IPS-15b (cell line): Measurements from ENCODE around the gene NUB1.

Experiments
- H3K27me3 ChIP-seq: one replicate; pipeline ENCODE4 v1.6.1; 2013; ENCODE audit warnings: low read length; ENCODE audit not compliant: control insufficient read depth, insufficient read depth
- H3K36me3 ChIP-seq: one replicate; pipeline ENCODE4 v1.6.1; 2013; ENCODE audit warnings: low read length; ENCODE audit not compliant: control insufficient read depth, insufficient read depth
- H3K4me1 ChIP-seq: one replicate; pipeline ENCODE4 v1.6.1; 2013; ENCODE audit warnings: mild to moderate bottlenecking, low read length; ENCODE audit not compliant: control insufficient read depth, insufficient read depth
- H3K4me3 ChIP-seq: one replicate; pipeline ENCODE4 v1.5.1; 2013; ENCODE audit warnings: low read depth, low read length
- H3K9ac ChIP-seq: one replicate; pipeline ENCODE4 v1.6.1; 2013; ENCODE audit warnings: low read depth, mild to moderate bottlenecking, low read length
- H3K9me3 ChIP-seq: one replicate; pipeline ENCODE4 v1.6.1; 2013; ENCODE audit warnings: mild to moderate bottlenecking, low read length; ENCODE audit not compliant: control insufficient read depth, insufficient read depth

NUB1 gene

DNA sequence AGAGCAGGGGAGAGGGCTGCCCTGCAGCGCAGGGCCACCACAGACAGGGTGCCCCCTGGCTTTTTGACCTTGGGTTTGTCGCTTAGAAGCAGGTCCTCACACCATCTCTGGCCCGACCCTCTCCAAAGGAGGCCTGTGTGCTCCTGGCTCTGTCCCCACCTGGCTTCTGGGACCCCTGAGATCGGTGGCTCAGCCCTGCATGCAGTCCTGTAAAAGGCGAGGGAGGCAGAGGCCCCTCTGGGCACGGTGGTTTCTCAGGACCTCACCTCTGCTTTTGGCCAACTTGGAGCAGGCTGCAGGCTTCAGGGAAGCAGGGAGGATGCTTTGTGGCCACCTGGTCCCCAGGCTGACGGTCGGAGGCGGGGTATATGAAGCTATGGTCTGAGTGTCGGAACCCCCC lies 46.8 kb downstream of the NUB1 start:
- no peaks in the 10 kb centered on the region for H3K36me3 ChIP-seq
- H3K9me3 ChIP-seq: no peaks in the 10 kb centered on the region
- H3K9ac ChIP-seq: no peak overlapping the region
- no peaks in the 10 kb centered on the region for H3K4me1 ChIP-seq
- peaks cover 4% of the 10 kb centered on the region for H3K27me3 ChIP-seq
- no peak overlapping the region for H3K4me3 ChIP-seq

GRCh38 chr7:151389096-151389767 lies 47.6 kb downstream of the NUB1 start:
- H3K9me3 ChIP-seq: no peaks in the 10 kb centered on the region
- H3K9ac ChIP-seq: no peak overlapping the region
- H3K36me3 ChIP-seq: no peaks in the 10 kb centered on the region
- no peak overlapping the region for H3K4me3 ChIP-seq
- no peaks in the 10 kb centered on the region for H3K4me1 ChIP-seq
- peaks cover 1% of the 10 kb centered on the region for H3K27me3 ChIP-seq

DNA sequence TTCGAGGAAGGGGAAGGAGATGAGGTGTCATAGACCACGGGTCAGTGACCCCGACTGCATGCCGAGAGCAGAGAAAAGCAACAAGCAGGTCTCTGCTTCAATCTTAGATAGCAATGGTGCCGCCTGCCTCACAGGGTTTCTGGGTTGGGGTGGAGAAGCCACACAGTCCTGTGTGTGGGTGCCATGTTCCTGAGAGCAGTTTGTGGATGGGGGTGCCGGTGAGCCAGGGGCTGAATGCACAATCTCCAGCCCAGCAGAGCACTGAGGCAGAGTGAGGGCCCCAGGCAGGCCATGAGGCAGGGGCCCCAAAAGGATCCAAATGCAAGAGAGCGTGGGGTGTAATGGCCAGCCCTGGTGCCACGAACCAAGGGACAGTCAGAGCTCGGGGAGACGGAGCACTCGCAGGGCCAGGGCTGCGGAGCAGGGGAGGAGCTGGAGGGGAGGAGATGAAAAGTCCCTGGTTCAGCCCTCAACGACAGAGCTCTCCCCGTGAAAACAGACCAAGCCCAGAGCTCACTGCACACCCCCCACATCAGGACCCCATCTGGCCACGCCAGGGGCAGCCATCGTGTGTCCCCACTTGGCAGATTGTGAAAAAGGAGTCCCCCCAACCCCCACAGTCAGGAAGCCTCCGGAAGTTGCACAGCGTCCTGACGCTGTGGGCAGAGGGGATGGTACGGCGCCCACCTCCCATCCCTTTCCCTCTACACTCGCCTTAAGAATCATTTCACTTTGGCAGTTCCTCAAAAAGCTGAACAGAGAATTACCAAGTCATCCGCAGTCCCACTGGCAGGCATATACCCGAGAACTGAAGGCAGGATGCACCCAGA lies 48.4 kb downstream of the NUB1 start:
- no peaks in the 10 kb centered on the region for H3K9me3 ChIP-seq
- H3K4me1 ChIP-seq: no peaks in the 10 kb centered on the region
- H3K36me3 ChIP-seq: no peaks in the 10 kb centered on the region
- H3K4me3 ChIP-seq: no peak overlapping the region
- no peak overlapping the region for H3K9ac ChIP-seq
- no peaks in the 10 kb centered on the region for H3K27me3 ChIP-seq

DNA sequence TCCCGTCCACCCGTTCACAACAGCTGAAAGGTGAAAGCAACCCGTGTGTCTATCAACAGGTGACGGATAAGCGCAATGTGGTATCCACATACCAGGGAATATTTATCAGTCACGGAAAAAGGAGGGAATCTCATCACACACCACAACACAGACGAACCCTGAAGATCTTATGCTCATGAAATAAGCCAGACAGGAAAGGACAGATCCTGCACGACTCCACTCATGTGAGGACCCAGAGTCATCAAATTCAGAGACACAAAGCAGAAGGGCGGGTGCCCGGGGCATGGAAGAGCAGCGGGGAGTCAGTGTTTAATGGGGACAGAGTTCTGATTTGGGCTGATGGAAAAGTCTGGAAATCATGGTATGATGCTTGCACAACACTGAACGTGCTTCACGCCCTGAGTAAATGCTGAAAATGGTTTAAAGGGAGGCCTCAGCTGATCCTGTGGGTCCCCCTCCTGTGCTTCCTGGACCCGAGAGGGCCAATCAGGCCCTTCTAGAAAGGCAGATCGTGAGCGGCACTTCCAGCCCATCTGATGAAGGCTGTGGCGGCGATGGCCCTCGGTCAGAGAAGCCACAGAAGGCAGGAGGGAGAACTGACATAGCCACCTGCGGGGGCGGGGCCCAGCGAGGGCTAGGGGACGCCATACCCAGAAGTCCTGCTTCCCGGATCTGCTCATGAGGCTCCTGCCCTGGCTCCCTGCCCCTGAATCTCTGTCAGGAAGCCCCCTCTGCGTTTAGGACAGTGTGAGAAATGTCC lies 49.2 kb downstream of the NUB1 start:
- Histone ChIP-seq H3K9ac (no peak overlapping the region), H3K4me3 (no peak overlapping the region), H3K9me3 (no peaks in the 10 kb centered on the region), H3K4me1 (no peaks in the 10 kb centered on the region), H3K36me3 (no peaks in the 10 kb centered on the region), H3K27me3 (no peaks in the 10 kb centered on the region)

GRCh38 chr7:151391358-151391730 lies 49.7 kb downstream of the NUB1 start:
- no peak overlapping the region for H3K4me3 ChIP-seq
- no peaks in the 10 kb centered on the region for H3K4me1 ChIP-seq
- no peaks in the 10 kb centered on the region for H3K36me3 ChIP-seq
- no peaks in the 10 kb centered on the region for H3K9me3 ChIP-seq
- no peak overlapping the region for H3K9ac ChIP-seq
- no peaks in the 10 kb centered on the region for H3K27me3 ChIP-seq

- Histone ChIP-seq H3K4me3 (no peak overlapping the region), H3K4me1 (no peaks in the 10 kb centered on the region), H3K27me3 (no peaks in the 10 kb centered on the region), H3K9me3 (no peaks in the 10 kb centered on the region), H3K36me3 (no peaks in the 10 kb centered on the region), H3K9ac (no peak overlapping the region)
These were observed 50.4 kb downstream of the NUB1 start for GRCh38 chr7:151392002-151392401.

GRCh38 chr7:151392426-151392825 lies 50.8 kb downstream of the NUB1 start:
- H3K9ac ChIP-seq: no peak overlapping the region
- H3K9me3 ChIP-seq: no peaks in the 10 kb centered on the region
- no peaks in the 10 kb centered on the region for H3K4me1 ChIP-seq
- H3K4me3 ChIP-seq: no peak overlapping the region
- H3K36me3 ChIP-seq: no peaks in the 10 kb centered on the region
- H3K27me3 ChIP-seq: no peaks in the 10 kb centered on the region

- no peaks in the 10 kb centered on the region for H3K4me1 ChIP-seq
- H3K9ac ChIP-seq: no peak overlapping the region
- H3K4me3 ChIP-seq: no peak overlapping the region
- H3K9me3 ChIP-seq: no peaks in the 10 kb centered on the region
- no peaks in the 10 kb centered on the region for H3K36me3 ChIP-seq
- no peaks in the 10 kb centered on the region for H3K27me3 ChIP-seq
These were observed 51.7 kb downstream of the NUB1 start for GRCh38 chr7:151393031-151393977.

GRCh38 chr7:151394076-151395035 lies 52.7 kb downstream of the NUB1 start:
- Histone ChIP-seq H3K9ac (no peak overlapping the region), H3K36me3 (no peaks in the 10 kb centered on the region), H3K4me1 (no peaks in the 10 kb centered on the region), H3K4me3 (no peak overlapping the region), H3K9me3 (no peaks in the 10 kb centered on the region), H3K27me3 (no peaks in the 10 kb centered on the region)

DNA sequence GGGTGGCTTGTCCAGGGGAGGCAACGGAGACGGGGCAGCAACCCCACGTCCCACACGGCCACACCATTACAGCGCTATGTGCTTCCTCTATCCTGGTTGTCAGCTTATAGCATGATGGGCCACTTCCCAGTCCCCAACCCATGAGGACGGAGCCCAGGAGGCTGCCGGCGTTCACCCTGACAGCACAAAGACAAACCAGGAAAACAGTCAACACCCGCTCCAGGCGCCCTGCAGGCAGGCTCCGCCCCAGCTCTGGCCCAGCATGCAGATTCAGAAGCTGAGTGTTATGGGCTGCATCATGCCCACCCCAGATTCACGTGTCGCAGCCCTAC lies 53.4 kb downstream of the NUB1 start:
- no peaks in the 10 kb centered on the region for H3K9me3 ChIP-seq
- H3K36me3 ChIP-seq: no peaks in the 10 kb centered on the region
- H3K9ac ChIP-seq: no peak overlapping the region
- no peaks in the 10 kb centered on the region for H3K27me3 ChIP-seq
- H3K4me3 ChIP-seq: no peak overlapping the region
- no peaks in the 10 kb centered on the region for H3K4me1 ChIP-seq
